Left lung (tissue), 10 donors: ENCODE data around the gene ELAVL2. TPM values are rescaled to one million over a fixed set of nuclear protein-coding genes. Genes with fewer than 3 reads are reported as not detected.

Experiments
- ATAC-seq: fragments of 200-7000 bp; cut with Tn5 transposase; one replicate; pipeline ENCODE4 v1.9.1; 2020; ENCODE audit warnings: moderate library complexity
- DNase-seq, 4 donors: peaks; one replicate each; pipeline ENCODE4 v3.0.0-alpha.2; 2013 to 2020
- H3K27ac ChIP-seq, 2 donors: fragments of 200-600 bp; sonication (generic) in 1 of 2; one replicate each; pipeline versions ENCODE4 v1.5.0 to v1.8.0; 2020 to 2021
- H3K27me3 ChIP-seq, 2 donors: fragments of 200-600 bp; sonication (generic) in 1 of 2; one replicate each; pipeline versions ENCODE4 v1.5.0 to v1.8.0; 2020 to 2021
- H3K36me3 ChIP-seq, 2 donors: fragments of 200-600 bp; sonication (generic) in 1 of 2; one replicate each; pipeline versions ENCODE4 v1.5.0 to v1.8.0; 2020 to 2021
- H3K4me1 ChIP-seq, 2 donors: fragments of 200-600 bp; one replicate each; pipeline ENCODE4 v1.8.0; 2021
- H3K4me3 ChIP-seq, 2 donors: fragments of 200-600 bp; sonication (generic) in 1 of 2; one replicate each; pipeline versions ENCODE4 v1.5.0 to v1.8.0; 2020 to 2021; ENCODE audit warnings: mild to moderate bottlenecking in 1 of 2
- H3K9me3 ChIP-seq, 2 donors: fragments of 200-600 bp; sonication (generic) in 1 of 2; one replicate each; pipeline versions ENCODE4 v1.5.0 to v1.8.0; 2020 to 2021
- CTCF ChIP-seq, 2 donors: fragments of 200-600 bp; sonication (generic) in 1 of 2; IDR thresholded peaks; one replicate each; pipeline versions ENCODE4 v1.5.0 to v1.8.0; 2021; ENCODE audit warnings: antibody characterized with exemption in 2 of 2
- intact Hi-C, 2 donors: fragments of 100-400 bp; cut with DNase I; formaldehyde crosslinking; loops; one replicate each; pipeline versions ENCODE4 v1.11.2 to v1.14.2; 2022
- polyA plus RNA-seq, 6 donors: library from polyadenylated mRNA; unstranded; fragments of 120-200 nt; gene quantifications; one replicate each; pipeline ENCODE4 v1.2.1, GENCODE V29; 2013; ENCODE audit not compliant: insufficient read length in 6 of 6
- total RNA-seq, 2 donors: library from RNA; stranded (reverse); fragmentation: NEBNext Ultra II Directional; extraction: Animal tissue kit (Norgen Biotek cat#: 25700); gene quantifications; one replicate each; pipeline ENCODE4 v1.2.1, GENCODE V29; 2021
- donor health status: DM: no; HTN: yes; CAD: no.
- donor health status: DM: no; HTN: no; CAD: no.

Gene ELAVL2
- total and polyA plus RNA-seq, 8 donors = 0.35 to 4.5 (median 2.3) TPM; not detected in 1

GRCh38 chr9:23850242-23850689, 24.2 kb upstream of the ELAVL2 start:
- no peaks in the 10 kb centered on the region for H3K36me3 ChIP-seq
- ATAC-seq (peak; percentile 70), DNase-seq (peak in 2 of 4 donors; percentile 35 to 49)
- H3K27ac ChIP-seq = no peak overlapping the region
- H3K27me3 ChIP-seq = peaks cover 19 to 40% of the 10 kb centered on the region in 2 donors
- no peak overlapping the region for H3K4me3 ChIP-seq
- intact Hi-C loops = no loop called here
- no peaks in the 10 kb centered on the region for H3K4me1 ChIP-seq
- H3K9me3 ChIP-seq = no peaks in the 10 kb centered on the region
- TF ChIP-seq CTCF (IDR thresholded peaks at IDR 0.05) = no peak

- ATAC-seq (no peak), DNase-seq (no peak)
- Histone ChIP-seq H3K27me3 (peaks cover 19 to 40% of the 10 kb centered on the region in 2 donors), H3K36me3 (no peaks in the 10 kb centered on the region), H3K27ac (no peak overlapping the region), H3K4me1 (no peaks in the 10 kb centered on the region), H3K9me3 (no peaks in the 10 kb centered on the region), H3K4me3 (no peak overlapping the region)
- intact Hi-C loops = no loop called here
- no peak for TF ChIP-seq CTCF (IDR thresholded peaks at IDR 0.05)
Observed at GRCh38 chr9:23849379-23850035, 23.5 kb upstream of the ELAVL2 start.

- Histone ChIP-seq H3K4me3 (no peak overlapping the region), H3K4me1 (no peaks in the 10 kb centered on the region), H3K9me3 (no peaks in the 10 kb centered on the region), H3K27me3 (no peaks in the 10 kb centered on the region), H3K36me3 (no peaks in the 10 kb centered on the region), H3K27ac (no peak overlapping the region)
- TF ChIP-seq CTCF (IDR thresholded peaks at IDR 0.05) = no peak
- ATAC-seq = no peak
- DNase-seq = no peak
- intact Hi-C loops = no loop called here
Observed at GRCh38 chr9:23842565-23843129, 16.6 kb upstream of the ELAVL2 start.

GRCh38 chr9:23841304-23841703, 15.3 kb upstream of the ELAVL2 start:
- no peaks in the 10 kb centered on the region for H3K36me3 ChIP-seq
- no peaks in the 10 kb centered on the region for H3K9me3 ChIP-seq
- DNase-seq (no peak), ATAC-seq (no peak)
- TF ChIP-seq CTCF (IDR thresholded peaks at IDR 0.05) = no peak
- H3K4me1 ChIP-seq = no peaks in the 10 kb centered on the region
- intact Hi-C loops = no loop called here
- no peak overlapping the region for H3K27ac ChIP-seq
- H3K4me3 ChIP-seq = no peak overlapping the region
- H3K27me3 ChIP-seq = no peaks in the 10 kb centered on the region

GRCh38 chr9:23837038-23837437, 11.0 kb upstream of the ELAVL2 start:
- no peak overlapping the region for H3K27ac ChIP-seq
- peaks cover 4 to 10% of the 10 kb centered on the region in 2 donors for H3K27me3 ChIP-seq
- ATAC-seq = no peak
- TF ChIP-seq CTCF (IDR thresholded peaks at IDR 0.05) = no peak
- no peak overlapping the region for H3K4me3 ChIP-seq
- H3K9me3 ChIP-seq = no peaks in the 10 kb centered on the region
- no peaks in the 10 kb centered on the region for H3K4me1 ChIP-seq
- no peak for DNase-seq
- intact Hi-C loops = no loop called here
- H3K36me3 ChIP-seq = no peaks in the 10 kb centered on the region
